Limb (tissue), 2 donors: ENCODE data around the gene TRAPPC4.
A peak's percentile ranks its signal among the peaks of the same experiment; 100 is the strongest.

Experiments
- DNase-seq, 2 donors: peaks; one replicate each; pipeline ENCODE4 v3.0.0-alpha.2; 2016; ENCODE audit errors: extremely low spot score in 2 of 2

TRAPPC4 gene

GRCh38 chr11:119067371-119068222 lies 49.0 kb downstream of the TRAPPC4 start, which contains the start of gene VPS11:
Gene VPS11, plus strand, starts transcription at chr11:119067818. Its CDS starts 6 bp downstream, at chr11:119067824.
- DNase-seq, result peak; percentile 94 to 96
